Hematopoietic multipotent progenitor cell treated with erythropoietin and hydrocortisone succinate and interleukin-3 and kit ligand, for 15 days (in vitro differentiated cells): Measurements from ENCODE around the gene NEUROG1.
A peak's percentile ranks its signal among the peaks of the same experiment; 100 is the strongest.

ENCODE experiments used
- DNase-seq: peaks from one replicate; pipeline ENCODE4 v3.0.0-alpha.2; 2015; ENCODE audit warnings: low spot score

NEUROG1 gene

DNA sequence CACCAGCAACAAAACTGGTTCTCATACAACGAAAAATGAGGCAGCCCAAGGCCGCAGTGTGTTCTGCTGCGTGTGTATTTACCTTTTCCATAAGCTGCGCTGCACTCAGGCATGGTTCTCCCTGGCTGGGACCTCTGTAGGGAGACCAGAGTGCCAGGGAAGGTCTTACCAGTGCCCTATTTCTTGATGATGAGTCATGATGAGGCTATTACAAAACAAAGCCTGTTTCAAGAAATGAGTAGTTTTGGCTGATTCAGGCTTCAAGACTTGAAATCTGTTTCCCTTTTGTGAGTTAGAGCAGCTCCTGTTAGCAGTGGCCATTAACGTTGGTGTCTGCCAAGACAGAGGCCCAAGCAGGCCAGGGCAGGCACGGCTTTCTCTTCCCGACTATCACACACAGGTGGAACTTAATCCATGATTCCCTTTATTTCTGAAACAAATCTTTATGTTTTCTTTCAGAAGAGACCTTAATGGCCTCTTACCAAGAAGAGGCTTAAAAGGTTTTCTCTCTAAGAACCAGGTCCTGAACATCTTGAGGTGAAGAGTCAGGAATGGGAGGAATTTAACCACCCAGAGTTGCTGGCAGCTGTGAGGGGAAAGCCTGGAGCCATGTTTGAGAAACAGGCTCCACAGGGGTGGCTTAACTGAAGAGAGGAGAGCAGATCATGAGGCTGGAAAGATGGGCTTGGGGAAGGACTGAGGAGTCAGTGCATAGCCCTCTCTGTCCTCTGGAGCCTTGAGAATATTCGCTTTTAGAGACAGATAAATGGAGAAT lies 42.2 kb downstream of the NEUROG1 start:
- DNase-seq, result no peak

DNA sequence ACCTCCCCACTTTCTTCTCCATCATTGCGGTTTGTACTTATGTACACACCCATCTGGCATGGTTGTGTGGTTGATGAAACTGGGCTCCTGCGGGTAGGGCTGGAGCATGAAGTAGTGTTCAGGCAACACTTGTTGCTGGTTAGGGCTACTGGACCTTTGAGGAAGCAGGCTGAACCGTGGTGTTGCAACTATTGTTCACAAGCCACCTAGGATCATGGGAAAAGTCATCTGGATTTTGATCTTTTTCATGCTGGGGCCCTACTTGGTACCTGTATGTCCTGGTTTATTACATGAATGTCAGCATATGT lies 43.5 kb downstream of the NEUROG1 start:
- DNase-seq, result no peak

DNA sequence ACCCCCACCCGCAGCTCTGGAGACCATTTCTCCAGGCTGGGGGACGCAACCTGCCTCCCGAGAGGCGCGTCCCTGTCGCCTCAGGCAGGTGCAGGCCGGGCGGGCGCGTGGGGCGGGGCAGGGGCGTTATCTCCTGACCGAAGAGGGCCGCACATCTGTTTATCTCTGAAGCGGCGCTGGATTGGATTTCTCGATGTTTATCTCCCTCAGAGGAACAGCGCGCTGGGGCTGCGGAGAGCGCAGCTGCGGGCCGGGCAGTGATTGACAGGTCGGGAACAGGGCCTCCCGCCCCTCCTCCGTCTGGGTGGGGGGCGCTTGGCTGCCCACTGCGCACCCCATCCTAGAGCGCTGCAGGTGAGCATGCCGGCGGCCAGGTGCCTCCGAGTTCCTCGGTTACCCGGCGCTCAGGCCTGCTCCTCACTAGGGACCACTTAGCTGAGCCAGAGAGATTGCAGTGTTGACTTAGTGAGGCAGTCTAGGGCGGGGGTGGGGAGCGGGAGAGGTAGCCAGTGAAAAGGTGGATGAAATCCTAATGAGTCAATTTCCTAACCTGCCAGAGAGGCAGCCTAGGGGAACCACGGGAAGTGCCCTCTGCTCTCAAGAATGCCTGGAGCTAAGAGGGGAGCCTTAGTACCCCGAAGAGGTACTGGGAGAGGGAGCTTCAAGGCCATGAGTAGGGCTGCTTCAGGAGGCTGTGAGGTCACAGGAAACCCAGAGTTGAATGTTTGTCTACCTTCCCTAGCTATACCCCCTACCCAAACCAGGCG lies 44.0 kb downstream of the NEUROG1 start:
- no peak for DNase-seq

DNA sequence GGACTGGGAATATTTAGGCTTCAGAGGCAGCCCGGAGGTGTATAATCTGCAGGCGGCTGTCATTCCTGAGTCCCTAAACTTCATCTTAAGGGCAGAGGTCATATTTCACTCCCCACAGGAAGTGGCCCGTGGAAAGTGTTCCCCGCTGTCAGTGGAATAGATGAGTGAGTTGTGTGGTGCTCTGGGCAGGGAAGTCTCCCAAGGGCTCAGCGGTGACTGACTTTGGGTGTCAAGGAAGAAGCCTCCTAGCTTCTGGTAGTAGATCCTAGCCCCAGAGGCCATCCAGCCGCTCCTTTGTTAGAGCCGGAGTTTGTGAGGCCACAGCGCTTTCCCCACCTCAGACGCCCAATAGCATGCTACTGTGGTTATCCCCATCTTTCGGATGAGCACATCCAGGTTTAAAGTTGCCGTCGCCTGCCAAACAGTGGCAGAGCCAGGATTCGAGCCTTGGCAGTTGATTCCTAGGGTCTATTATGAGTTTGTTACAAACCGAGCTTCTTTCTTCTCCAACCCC lies 44.7 kb downstream of the NEUROG1 start:
- DNase-seq, result no peak

DNA sequence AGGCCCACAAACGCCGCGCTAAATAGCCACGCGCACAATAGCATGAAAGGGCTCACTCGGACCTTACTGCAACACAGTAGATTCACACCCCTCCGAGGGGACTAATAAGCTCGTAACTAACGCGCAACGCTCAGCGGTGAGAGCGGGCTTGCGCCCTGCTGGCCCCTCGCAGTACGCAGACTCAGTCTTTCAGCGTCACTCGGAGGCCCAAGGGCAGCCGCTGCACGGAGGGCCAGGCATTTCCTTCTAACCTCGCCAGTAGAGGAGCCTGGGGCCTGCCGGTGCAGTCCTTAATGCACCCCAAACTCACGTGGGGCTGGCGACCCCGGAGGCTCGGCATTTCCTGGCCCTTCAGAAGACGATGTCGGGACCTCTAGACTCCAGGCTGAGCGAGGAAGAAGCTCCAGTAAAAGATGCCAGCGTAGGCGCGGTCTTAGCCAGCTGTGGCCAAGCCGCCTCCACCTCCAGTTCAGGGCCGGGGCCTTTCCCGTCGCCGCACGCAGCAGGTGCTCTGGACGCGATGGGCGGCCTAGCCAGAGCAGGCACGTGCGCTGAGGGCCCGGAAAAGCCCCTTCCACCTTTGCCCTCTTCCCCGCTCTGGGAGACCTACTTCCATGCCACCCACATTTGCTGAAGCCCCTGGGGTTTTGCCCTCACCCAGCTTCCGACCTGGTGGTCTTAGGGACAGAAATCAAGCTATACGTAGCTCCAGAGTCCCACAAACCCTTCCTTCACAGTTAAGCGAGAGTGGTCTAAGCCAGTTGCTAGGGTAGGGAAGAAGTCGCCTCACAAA lies 45.3 kb downstream of the NEUROG1 start:
- DNase-seq, result no peak

DNA sequence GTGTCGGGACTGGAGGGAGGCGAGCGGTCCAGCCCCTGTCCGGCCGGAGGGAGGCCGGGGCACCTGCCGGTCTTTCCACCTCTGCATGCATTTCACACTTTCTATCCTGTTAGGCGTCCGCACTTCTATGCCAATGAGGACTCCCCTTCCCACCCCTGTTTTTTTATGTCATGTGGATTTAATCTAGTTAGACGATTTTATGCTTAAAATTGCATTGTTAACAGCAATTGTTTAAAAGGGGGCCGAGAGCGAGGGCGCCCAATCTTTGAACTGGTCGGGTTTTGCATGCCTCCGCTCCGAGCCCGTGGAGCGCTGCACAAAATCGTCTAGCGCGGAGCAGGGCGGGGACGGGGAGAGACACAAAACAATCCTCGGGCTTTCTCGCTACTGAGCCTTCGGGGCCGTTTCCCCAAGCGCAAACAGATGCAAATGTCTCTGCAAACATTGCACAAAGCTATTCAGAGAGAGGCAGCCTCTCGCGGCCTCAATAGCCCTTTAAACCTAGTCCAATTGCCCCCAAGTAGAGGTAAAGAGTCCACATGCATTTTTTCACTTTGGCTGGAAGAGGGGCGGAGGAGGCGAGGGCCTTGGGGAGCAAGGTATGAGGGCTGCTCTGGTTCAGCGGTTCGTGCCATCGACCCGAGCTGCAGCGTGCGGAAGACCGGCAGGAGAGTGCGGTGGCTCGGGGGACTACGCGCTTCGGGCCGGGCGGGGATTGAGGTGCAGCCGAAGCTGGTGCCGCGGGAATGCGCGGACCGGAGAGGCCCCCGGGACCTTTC lies 46.1 kb downstream of the NEUROG1 start:
- DNase-seq, result no peak

DNA sequence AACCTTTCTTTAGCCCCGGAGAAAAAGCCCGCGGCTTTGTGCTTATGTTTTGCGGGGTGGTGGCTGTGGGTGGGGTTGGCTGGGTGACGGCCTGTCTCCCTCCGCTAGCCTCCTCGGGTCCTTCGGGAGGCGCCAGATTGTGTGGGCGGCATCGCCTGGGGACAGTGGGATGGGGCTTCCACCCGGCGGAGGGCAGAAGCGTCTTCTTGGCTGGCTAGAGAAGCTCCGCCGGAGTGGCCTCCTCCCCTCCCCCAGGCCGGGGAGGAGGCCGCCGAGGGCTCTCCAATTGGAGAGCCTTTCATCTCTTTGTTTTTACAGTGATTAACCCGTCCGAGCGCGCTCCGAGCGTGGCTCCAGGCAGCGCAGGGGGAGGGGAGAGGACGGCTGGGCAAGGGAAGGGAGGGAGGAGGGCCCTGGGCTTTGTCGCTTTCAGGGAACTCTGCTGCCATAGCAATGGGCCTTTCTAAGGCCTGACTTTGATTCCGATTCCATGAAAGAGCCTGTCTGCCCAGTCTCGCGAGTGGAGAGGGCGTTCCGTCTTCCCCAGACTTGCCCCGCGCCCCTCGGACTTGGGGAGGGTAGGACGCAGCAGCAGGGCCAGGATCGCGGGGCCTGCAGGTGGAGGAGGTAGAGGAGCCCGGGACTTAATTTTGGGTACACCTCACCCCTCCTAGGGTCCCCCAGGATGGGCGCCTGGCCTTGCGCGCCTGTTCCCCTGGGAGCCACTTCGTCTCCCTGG lies 46.9 kb downstream of the NEUROG1 start:
- no peak for DNase-seq

DNA sequence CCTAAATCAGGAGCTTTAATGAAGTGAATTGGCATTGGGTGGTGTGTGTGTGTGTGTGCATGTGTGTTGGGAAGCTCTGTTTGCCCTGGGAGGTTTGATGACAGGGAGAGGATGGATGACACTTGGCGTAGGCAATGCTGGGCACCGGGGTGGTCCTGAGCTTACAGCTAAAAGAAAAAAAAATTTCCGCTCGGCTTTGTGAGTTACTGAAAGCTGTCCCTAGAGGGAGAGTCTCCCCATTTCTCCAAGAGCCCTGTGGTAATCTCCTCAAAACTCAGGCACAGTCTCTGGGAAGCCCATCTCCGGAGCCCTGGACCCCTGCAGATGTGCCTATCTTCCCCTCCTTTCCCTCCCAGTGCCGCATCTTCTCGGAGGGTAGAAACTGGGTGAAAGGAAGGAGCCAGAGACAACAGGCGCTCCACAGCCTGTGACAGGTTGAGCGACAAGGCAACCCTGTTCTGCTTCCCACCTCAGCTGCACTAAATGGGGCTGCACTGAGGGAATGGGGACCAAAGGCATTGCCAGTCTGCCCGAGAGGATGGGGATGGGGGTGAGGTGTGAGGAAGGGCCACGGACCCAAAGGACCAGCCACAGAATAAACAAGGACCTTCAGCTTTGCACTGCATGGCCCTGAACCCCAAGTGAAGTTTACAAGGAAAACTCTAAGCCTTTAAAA lies 47.8 kb downstream of the NEUROG1 start:
- no peak for DNase-seq

DNA sequence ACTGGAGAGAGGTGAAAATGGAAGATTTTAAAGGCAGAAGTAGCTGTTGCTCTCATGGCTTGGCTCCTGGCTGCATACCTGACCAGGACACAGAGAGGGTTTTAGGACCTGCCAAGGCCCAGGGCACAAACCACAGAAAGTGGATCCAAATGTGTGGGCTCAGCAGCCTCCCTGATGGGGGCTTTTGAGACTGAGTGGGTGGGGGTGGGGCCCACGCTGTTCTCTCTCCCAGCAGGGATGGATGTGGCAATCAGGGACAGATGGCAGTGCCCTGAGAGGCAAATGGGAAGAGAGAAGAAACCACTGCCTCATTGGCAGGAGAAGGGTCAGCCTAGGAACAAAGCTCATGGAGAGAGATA lies 48.7 kb downstream of the NEUROG1 start:
- DNase-seq, result no peak

DNA sequence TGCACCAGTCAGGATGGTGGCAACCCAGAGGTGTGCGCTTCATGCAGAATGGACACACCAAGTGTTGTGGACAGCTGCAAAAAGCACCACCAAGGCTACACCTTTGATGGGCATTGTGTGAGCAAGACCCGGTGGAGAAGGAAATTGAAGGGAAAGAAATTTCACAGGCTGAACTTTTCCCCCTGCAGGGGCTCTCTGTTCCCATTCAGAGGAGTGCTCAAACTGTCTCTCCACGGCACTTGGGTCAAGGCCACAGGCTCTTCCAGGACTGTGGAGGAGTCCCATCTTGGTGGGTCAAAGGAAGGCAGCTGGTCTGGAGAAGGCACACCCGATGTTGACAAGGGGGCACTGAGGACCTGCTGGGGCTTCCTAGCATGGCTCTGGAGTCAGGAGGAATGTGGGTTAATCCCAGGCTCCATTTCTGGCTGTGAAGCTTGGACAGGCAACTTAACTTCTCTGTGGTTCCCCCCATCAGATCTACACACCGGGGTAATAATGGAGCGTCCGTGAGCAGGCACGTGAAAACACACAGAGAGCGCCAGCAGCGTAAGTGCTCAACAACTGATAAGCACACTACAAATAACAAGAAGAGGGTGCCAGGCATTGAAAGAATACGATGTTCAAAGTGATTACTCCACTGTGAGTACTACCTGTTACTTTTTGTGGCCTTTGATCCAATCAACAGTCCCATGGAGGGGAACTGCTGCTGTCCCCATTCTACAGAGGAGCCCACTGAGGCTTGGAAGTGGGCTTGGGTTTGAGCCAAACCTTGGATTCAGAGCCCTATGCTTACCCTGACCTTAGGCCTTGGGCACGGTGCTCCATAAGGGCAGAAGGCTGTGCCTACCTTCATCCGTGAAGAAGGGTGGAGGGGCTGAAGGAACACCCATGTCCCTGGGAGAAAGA lies 49.4 kb downstream of the NEUROG1 start:
- DNase-seq, result peak; percentile 29

DNA sequence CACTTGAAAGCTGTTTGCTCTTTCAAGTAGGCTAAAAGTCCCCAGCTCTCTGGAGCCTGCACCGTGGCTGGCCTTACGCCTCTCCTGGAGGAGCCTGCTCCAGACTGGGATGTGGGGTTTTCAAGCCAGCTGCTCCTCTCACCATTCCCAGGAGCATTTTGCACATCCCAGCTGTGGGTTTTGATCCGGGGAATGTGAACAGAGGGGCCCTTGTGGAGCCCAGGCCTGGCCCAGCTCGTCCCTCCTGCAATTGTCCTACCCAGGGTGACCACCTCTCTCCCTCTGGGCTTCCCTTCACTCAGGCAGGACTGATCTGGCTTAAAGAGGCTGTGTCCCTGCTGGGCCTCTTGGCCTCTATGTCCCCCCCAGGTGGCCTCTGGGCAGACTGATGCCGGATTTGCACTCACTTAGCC lies 51.1 kb downstream of the NEUROG1 start:
- DNase-seq, result no peak
